HL-60 (cell line): ENCODE measurements around the gene TDRD9.

Experiments used
- CTCF ChIP-seq: IDR thresholded peaks from one replicate; pipeline ENCODE4 v1.5.1; 2011; ENCODE audit warnings: low read length, control low read depth, inconsistent platforms; ENCODE audit not compliant: insufficient read depth
- POLR2AphosphoS5 ChIP-seq: IDR thresholded peaks from 2 replicates; pipeline ENCODE4 v1.6.1; 2012; ENCODE audit warnings: low read depth
- REST ChIP-seq: IDR thresholded peaks from 2 replicates; pipeline ENCODE4 v1.6.1; 2012; ENCODE audit warnings: low read depth; ENCODE audit not compliant: insufficient replicate concordance
- SPI1 ChIP-seq: IDR thresholded peaks from 2 replicates; pipeline ENCODE4 v1.6.1; 2012; ENCODE audit warnings: low read depth, mild to moderate bottlenecking, borderline replicate concordance

DNA sequence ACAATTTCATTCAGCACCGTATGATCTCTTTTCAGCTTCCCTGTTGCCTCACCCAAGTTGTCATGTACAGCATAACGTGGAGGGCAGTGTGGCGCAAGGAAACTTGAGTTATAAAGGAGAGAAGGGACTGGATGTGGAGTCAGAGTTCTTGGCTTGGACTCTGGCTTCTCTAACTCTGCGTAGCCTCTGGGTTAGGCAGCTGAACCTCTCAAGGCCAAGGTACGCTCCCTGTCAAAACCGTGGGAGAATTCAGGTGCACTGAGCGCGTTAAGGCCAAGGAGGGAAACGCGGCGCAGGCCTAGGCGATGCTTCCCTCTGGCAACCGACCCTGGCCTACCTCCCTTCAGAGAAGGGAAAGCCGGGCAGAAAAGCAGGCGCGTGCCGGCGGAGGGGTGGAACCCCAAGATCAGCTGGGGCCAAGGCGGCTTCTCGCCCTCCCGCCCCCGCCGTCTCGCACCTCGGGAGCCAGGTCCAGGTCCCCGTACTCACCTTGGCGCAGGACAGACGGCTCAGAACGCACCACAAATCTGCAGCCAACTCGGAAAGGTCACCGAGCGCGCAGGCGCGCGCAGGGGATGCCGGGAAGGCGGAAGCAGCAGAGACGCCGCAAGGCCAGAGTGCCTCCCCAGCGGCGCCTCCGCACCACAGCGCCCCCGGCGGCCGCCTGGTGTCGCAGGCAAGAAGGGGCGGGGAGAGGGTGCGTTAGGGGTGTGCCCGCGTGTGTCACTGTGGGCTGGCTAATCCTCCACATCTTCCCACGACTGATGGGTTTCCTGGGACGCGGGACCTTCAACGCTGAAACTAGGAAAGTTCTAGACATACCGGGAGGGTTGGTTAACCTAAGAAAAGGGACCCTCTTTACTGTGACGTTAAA is 7.0 kb upstream of the TDRD9 start:
- TF ChIP-seq POLR2AphosphoS5 (peak; percentile 88), CTCF (peak; percentile 92), REST (no peak), SPI1 (no peak)
